KMS-11 (cell line): ENCODE data around the gene FAF1.
A peak's percentile ranks its signal among the peaks of the same experiment; 100 is the strongest.

Experiments
- H2AFZ ChIP-seq: fragments of 200-600 bp; sonication (generic); 2 replicates; pipeline ENCODE4 v1.6.1; 2016; ENCODE audit warnings: antibody characterized with exemption, mixed run types, low read depth
- H3K27ac ChIP-seq: fragments of 200-600 bp; sonication (generic); 2 replicates; pipeline ENCODE4 v1.6.1; 2016; ENCODE audit warnings: mild to moderate bottlenecking, mixed run types
- H3K27me3 ChIP-seq: fragments of 200-600 bp; sonication (generic); 2 replicates; pipeline ENCODE4 v1.6.1; 2017; ENCODE audit warnings: mild to moderate bottlenecking, low read depth, mixed run types, moderate library complexity; ENCODE audit not compliant: insufficient read depth
- H3K36me3 ChIP-seq: fragments of 200-600 bp; sonication (generic); 2 replicates; pipeline ENCODE4 v1.6.1; 2017; ENCODE audit warnings: mild to moderate bottlenecking, mixed run types; ENCODE audit not compliant: insufficient read depth
- H3K4me1 ChIP-seq: fragments of 200-600 bp; sonication (generic); 2 replicates; pipeline ENCODE4 v1.6.1; 2016; ENCODE audit warnings: mild to moderate bottlenecking, low read depth, mixed run types; ENCODE audit not compliant: poor library complexity, severe bottlenecking
- H3K4me2 ChIP-seq: fragments of 200-600 bp; sonication (generic); 2 replicates; pipeline ENCODE4 v1.7.0; 2016; ENCODE audit warnings: mild to moderate bottlenecking, mixed run types
- H3K4me3 ChIP-seq: fragments of 200-600 bp; sonication (generic); IDR thresholded peaks from 2 replicates; pipeline ENCODE4 v1.6.1; 2017; ENCODE audit warnings: low read depth, low read length, mixed read lengths; ENCODE audit not compliant: insufficient read depth
- H3K79me2 ChIP-seq: fragments of 200-600 bp; sonication (generic); 2 replicates; pipeline ENCODE4 v1.6.1; 2016; ENCODE audit warnings: low read depth, mixed run types; ENCODE audit not compliant: insufficient read depth
- H3K9ac ChIP-seq: fragments of 200-600 bp; sonication (generic); 2 replicates; pipeline ENCODE4 v1.6.1; 2016; ENCODE audit warnings: mild to moderate bottlenecking, mixed run types
- H4K20me1 ChIP-seq: fragments of 200-600 bp; sonication (generic); 2 replicates; pipeline ENCODE4 v1.6.1; 2016; ENCODE audit warnings: mild to moderate bottlenecking, mixed run types; ENCODE audit not compliant: insufficient read depth
- TF ChIP-seq, protein P1 (sequence below): fragments of 200-600 bp; sonication (generic); conservative IDR thresholded peaks from 2 replicates; pipeline ENCODE4 v1.6.1; 2017; ENCODE audit warnings: low read depth, mild to moderate bottlenecking, antibody characterized with exemption, low read length, moderate library complexity, mixed read lengths

The FAF1 gene

DNA sequence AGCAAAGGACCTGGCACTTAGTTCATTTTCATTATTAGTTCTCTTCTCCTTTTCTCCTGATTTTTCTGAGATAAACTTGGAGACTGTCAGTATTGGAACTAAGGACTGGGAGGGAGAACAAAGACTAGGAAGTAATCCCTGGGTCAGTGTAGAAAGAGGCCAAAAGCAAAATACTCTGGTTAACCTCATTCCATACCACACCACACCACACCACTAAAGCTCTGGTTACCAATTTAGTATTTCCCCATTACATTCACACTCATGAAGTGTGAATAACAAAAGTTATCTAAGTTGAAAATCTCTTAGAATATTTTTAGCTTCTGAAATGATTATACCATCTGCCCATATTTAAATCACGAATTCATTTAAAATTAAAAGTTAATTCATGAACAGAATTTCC, 467.9 kb downstream of the FAF1 start:
- H3K27ac ChIP-seq, result no peak overlapping the region
- H3K36me3 ChIP-seq, result no peaks in the 10 kb centered on the region
- H3K4me1 ChIP-seq, result peaks cover 21% of the 10 kb centered on the region
- H3K79me2 ChIP-seq, result no peaks in the 10 kb centered on the region
- TF ChIP-seq, protein P1, sequence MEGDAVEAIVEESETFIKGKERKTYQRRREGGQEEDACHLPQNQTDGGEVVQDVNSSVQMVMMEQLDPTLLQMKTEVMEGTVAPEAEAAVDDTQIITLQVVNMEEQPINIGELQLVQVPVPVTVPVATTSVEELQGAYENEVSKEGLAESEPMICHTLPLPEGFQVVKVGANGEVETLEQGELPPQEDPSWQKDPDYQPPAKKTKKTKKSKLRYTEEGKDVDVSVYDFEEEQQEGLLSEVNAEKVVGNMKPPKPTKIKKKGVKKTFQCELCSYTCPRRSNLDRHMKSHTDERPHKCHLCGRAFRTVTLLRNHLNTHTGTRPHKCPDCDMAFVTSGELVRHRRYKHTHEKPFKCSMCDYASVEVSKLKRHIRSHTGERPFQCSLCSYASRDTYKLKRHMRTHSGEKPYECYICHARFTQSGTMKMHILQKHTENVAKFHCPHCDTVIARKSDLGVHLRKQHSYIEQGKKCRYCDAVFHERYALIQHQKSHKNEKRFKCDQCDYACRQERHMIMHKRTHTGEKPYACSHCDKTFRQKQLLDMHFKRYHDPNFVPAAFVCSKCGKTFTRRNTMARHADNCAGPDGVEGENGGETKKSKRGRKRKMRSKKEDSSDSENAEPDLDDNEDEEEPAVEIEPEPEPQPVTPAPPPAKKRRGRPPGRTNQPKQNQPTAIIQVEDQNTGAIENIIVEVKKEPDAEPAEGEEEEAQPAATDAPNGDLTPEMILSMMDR, result no peak
- H4K20me1 ChIP-seq, result no peaks in the 10 kb centered on the region
- no peak overlapping the region for H2AFZ ChIP-seq
- H3K9ac ChIP-seq, result no peak overlapping the region
- H3K27me3 ChIP-seq, result no peaks in the 10 kb centered on the region
- no peak overlapping the region for H3K4me3 ChIP-seq
- H3K4me2 ChIP-seq, result peak overlapping the region; percentile 19; the same call in 1 of the 2 replicates

DNA sequence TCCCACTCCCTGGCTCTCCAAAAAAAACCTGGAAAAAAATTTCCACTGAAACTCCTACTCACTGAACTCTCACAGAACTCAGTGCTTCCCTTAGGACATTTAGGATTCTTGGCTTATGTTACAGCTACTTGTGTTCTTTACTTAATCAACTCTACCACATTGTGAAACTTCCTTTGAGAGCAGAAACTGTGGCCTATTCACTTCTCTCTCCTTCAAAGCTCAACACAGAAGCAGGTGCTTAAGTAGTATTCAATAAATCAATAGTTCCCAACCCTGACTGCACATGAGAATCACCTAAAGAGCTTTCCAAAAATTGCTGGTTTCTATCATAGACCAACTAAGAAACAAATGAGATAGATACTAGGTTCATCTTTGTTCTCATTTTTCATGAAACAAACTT, 468.9 kb downstream of the FAF1 start:
- no peak overlapping the region for H2AFZ ChIP-seq
- TF ChIP-seq, protein P1, result no peak
- H3K27me3 ChIP-seq, result no peaks in the 10 kb centered on the region
- H3K4me2 ChIP-seq, result peak overlapping the region; percentile 19; the same call in 1 of the 2 replicates
- peaks cover 21% of the 10 kb centered on the region for H3K4me1 ChIP-seq
- no peaks in the 10 kb centered on the region for H3K79me2 ChIP-seq
- no peaks in the 10 kb centered on the region for H4K20me1 ChIP-seq
- peak overlapping the region; percentile 32; the same call in 1 of the 2 replicates for H3K27ac ChIP-seq
- H3K9ac ChIP-seq, result no peak overlapping the region
- no peaks in the 10 kb centered on the region for H3K36me3 ChIP-seq
- no peak overlapping the region for H3K4me3 ChIP-seq

DNA sequence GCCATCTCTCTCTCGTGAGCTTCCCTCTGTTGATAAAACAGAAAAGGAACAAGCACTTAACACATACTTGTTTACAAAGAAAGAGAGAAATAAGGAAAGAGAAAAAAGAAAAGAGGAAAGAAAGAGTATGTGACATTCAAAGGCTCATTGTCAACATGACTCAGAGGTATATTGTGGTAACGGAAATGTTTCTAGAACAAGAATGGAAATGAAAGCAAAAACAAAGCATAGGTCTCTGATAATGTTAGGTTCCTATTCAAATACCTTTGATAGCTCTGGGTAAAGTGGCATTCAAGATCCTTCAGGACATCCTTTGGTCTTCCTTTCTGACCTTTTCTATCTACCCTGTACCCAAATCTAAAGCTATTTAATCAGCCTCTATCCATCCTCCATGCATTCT, 469.4 kb downstream of the FAF1 start:
- TF ChIP-seq, protein P1, result no peak
- no peaks in the 10 kb centered on the region for H3K79me2 ChIP-seq
- H3K27ac ChIP-seq, result peak overlapping the region; percentile 32; the same call in 1 of the 2 replicates
- H3K27me3 ChIP-seq, result no peaks in the 10 kb centered on the region
- H3K4me3 ChIP-seq, result no peak overlapping the region
- H3K4me1 ChIP-seq, result peaks cover 21% of the 10 kb centered on the region
- H3K4me2 ChIP-seq, result peak overlapping the region; percentile 19; the same call in 1 of the 2 replicates
- H3K9ac ChIP-seq, result no peak overlapping the region
- no peaks in the 10 kb centered on the region for H4K20me1 ChIP-seq
- H3K36me3 ChIP-seq, result no peaks in the 10 kb centered on the region
- no peak overlapping the region for H2AFZ ChIP-seq

DNA sequence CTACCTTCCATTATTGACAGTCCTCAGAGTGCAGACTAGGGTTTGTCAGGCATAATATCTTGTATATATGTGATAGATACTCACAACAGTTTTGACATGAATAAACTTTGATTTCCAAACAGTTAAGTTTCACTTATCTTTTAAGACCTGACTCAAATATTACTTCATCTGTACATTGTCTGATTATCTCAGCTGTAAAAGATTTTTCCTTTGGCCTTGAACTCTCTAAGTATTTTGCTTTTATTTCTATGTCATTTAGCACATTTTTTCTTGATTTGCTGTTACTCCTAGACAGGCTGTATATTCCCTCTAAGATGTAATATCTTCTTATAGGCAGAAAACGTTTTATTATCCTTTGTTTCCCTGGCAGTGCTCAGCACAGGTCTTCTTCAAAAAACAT, 471.2 kb downstream of the FAF1 start:
- peaks cover 21% of the 10 kb centered on the region for H3K4me1 ChIP-seq
- TF ChIP-seq, protein P1, result no peak
- H3K27me3 ChIP-seq, result no peaks in the 10 kb centered on the region
- H3K36me3 ChIP-seq, result no peaks in the 10 kb centered on the region
- no peaks in the 10 kb centered on the region for H3K79me2 ChIP-seq
- no peaks in the 10 kb centered on the region for H4K20me1 ChIP-seq
- H3K27ac ChIP-seq, result no peak overlapping the region
- H3K9ac ChIP-seq, result no peak overlapping the region
- no peak overlapping the region for H3K4me3 ChIP-seq
- H2AFZ ChIP-seq, result no peak overlapping the region
- H3K4me2 ChIP-seq, result no peak overlapping the region
